Skeletal muscle tissue (tissue), 4 donors: Measurements from ENCODE around the gene BCHE. TPM values are rescaled to one million over a fixed set of nuclear protein-coding genes. Genes with fewer than 3 reads are reported as not detected.

ENCODE experiments used
- H3K27ac ChIP-seq: one replicate; pipeline ENCODE4 v1.7.0; 2013; ENCODE audit warnings: mild to moderate bottlenecking, low read depth, low read length, inconsistent platforms
- H3K27me3 ChIP-seq, 3 donors: one replicate each; pipeline ENCODE4 v1.7.0; 2013; ENCODE audit warnings: low read length in 3 of 3; ENCODE audit not compliant: control insufficient read depth in 3 of 3, insufficient read depth in 3 of 3
- H3K36me3 ChIP-seq, 3 donors: one replicate each; pipeline ENCODE4 v1.7.0; 2013; ENCODE audit warnings: low read length in 3 of 3; ENCODE audit not compliant: control insufficient read depth in 3 of 3, insufficient read depth in 3 of 3
- H3K4me1 ChIP-seq, 3 donors: one replicate each; pipeline ENCODE4 v1.7.0; 2013; ENCODE audit warnings: low read length in 3 of 3, mild to moderate bottlenecking in 3 of 3; ENCODE audit not compliant: control insufficient read depth in 3 of 3, insufficient read depth in 3 of 3
- H3K4me3 ChIP-seq, 3 donors: one replicate each; pipeline ENCODE4 v1.7.0; 2013; ENCODE audit warnings: low read length in 3 of 3
- H3K9ac ChIP-seq, 3 donors: one replicate each; pipeline ENCODE4 v1.7.0; 2013; ENCODE audit warnings: low read length in 3 of 3, mild to moderate bottlenecking in 3 of 3, moderate library complexity in 2 of 3, low read depth in 1 of 3
- H3K9me3 ChIP-seq, 3 donors: one replicate each; pipeline ENCODE4 v1.7.0; 2013; ENCODE audit warnings: low read length in 3 of 3; ENCODE audit not compliant: control insufficient read depth in 3 of 3
- total RNA-seq: library from RNA; depleted of rRNA; stranded (reverse); fragments of >200 nt; gene quantifications from one replicate; pipeline ENCODE4 v1.2.3, GENCODE V29; 2014
- donor health status: Osteomylitis.

The BCHE gene
- total RNA-seq: 42.3 TPM

DNA sequence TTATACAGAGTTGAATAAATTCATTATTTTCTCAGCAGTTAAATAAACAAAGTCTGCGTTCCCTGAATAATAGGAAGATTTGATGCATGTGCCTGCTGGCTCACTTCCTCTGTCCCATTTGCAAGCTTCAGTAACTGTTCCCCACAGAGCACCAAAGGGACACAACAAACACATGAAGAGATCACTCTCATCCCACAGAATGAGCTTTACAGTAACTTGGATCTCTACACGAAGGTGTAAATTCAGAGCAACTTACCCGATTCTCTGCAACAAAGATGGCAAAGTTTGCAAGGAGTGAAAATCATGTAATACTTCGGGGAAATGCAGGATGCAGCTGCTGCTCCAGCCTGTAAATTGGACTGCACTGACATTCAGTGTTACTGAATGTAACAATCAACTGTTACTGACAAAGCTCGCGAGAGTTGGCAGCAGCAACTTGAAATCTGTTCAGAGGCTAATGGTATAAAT is at the start of gene BCHE:
BCHE (minus strand) TSS at position 366 of the 468 bp plus-strand sequence. CDS start 6,390 bp downstream, outside the sequence.
- H3K4me1 ChIP-seq: no peaks in the 10 kb centered on the region
- no peaks in the 10 kb centered on the region for H3K36me3 ChIP-seq
- no peak within 1 kb of the TSS for H3K27ac ChIP-seq
- H3K27me3 ChIP-seq: no peaks in the 10 kb centered on the region
- peak within 1 kb of the TSS in 2 of 3 donors; percentile 33 for H3K4me3 ChIP-seq
- peak within 1 kb of the TSS in 1 of 3 donors; percentile 19 for H3K9ac ChIP-seq
- no peaks in the 10 kb centered on the region for H3K9me3 ChIP-seq

GRCh38 chr3:165885558-165886270 is 48.5 kb upstream of the BCHE start:
- Histone ChIP-seq H3K9ac (no peak overlapping the region), H3K4me1 (no peaks in the 10 kb centered on the region), H3K27ac (no peak overlapping the region), H3K36me3 (no peaks in the 10 kb centered on the region), H3K4me3 (no peak overlapping the region), H3K27me3 (no peaks in the 10 kb centered on the region), H3K9me3 (no peaks in the 10 kb centered on the region)

DNA sequence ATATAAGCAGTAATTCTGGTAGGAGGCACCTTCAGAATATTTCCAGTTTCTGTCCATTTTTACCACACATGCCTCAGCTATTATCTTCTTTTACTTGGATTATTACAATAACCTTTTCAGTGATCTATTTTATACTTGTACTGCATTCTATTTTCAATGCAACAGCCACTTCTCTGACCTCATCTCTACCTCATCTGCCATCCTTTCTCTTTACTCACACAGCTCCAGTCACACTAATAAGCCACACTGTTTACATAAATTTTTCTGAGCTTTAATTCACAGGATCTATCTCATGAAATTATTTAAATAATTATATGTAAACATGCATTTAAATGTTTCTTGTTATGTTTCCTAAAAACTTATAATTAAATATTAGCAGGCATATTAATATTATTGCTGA is 47.3 kb upstream of the BCHE start:
- no peaks in the 10 kb centered on the region for H3K9me3 ChIP-seq
- no peak overlapping the region for H3K27ac ChIP-seq
- no peak overlapping the region for H3K4me3 ChIP-seq
- no peaks in the 10 kb centered on the region for H3K27me3 ChIP-seq
- no peaks in the 10 kb centered on the region for H3K36me3 ChIP-seq
- no peak overlapping the region for H3K9ac ChIP-seq
- no peaks in the 10 kb centered on the region for H3K4me1 ChIP-seq

- Histone ChIP-seq H3K4me3 (peak overlapping the region in 1 of 3 donors; percentile 23), H3K27ac (no peak overlapping the region), H3K9ac (no peak overlapping the region), H3K9me3 (no peaks in the 10 kb centered on the region), H3K27me3 (no peaks in the 10 kb centered on the region), H3K4me1 (no peaks in the 10 kb centered on the region), H3K36me3 (no peaks in the 10 kb centered on the region)
Observed at GRCh38 chr3:165883863-165884478, 46.7 kb upstream of the BCHE start.

- Histone ChIP-seq H3K4me1 (no peaks in the 10 kb centered on the region), H3K9ac (no peak overlapping the region), H3K27ac (no peak overlapping the region), H3K9me3 (no peaks in the 10 kb centered on the region), H3K4me3 (no peak overlapping the region), H3K27me3 (no peaks in the 10 kb centered on the region), H3K36me3 (no peaks in the 10 kb centered on the region)
Observed at GRCh38 chr3:165883117-165883516, 45.9 kb upstream of the BCHE start.

DNA sequence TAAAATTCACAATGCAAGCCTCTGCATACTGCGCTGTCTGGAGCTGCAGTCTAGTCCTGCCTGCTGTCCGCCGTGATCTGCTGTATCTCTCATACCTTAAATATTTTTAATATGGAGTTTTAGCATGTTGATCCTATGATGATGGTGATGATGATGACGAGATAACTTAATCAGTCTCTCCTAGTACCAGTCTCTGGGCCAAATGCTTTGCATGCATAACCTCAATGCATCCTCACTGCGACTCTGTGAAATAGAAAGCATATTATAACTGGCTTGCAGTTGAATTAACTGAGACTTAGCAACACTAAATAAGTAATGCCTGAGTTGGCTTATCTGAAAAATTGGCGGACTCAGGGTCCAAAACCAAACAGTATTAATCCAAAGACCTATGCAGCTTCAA is 38.4 kb upstream of the BCHE start:
- no peaks in the 10 kb centered on the region for H3K4me1 ChIP-seq
- H3K36me3 ChIP-seq: no peaks in the 10 kb centered on the region
- no peaks in the 10 kb centered on the region for H3K27me3 ChIP-seq
- no peak overlapping the region for H3K9ac ChIP-seq
- H3K9me3 ChIP-seq: no peaks in the 10 kb centered on the region
- no peak overlapping the region for H3K4me3 ChIP-seq
- H3K27ac ChIP-seq: no peak overlapping the region

- Histone ChIP-seq H3K4me3 (no peak overlapping the region), H3K36me3 (no peaks in the 10 kb centered on the region), H3K4me1 (no peaks in the 10 kb centered on the region), H3K9ac (no peak overlapping the region), H3K27me3 (no peaks in the 10 kb centered on the region), H3K27ac (no peak overlapping the region), H3K9me3 (no peaks in the 10 kb centered on the region)
Observed at GRCh38 chr3:165874663-165875489, 37.7 kb upstream of the BCHE start.

DNA sequence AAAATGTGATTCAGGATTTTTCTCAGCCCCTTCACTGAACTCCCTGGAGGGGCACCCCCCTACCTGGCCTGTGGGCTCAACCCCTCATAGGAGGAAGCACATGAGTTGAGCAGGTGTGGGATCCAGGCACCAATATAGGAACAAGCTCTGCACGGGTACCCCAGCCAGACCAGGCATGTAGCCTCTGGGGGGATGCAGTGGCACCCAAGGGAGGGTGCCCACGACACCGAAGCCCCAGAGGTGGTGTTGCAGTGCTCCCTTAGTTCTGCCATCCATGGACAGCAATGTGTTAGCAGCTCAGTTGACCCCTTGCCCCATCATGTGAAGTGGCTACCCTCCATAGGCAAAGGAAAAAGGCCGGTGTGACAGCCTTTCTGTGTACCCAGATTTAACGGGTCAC is 30.9 kb upstream of the BCHE start:
- Histone ChIP-seq H3K27me3 (no peaks in the 10 kb centered on the region), H3K4me1 (no peaks in the 10 kb centered on the region), H3K36me3 (no peaks in the 10 kb centered on the region), H3K9ac (no peak overlapping the region), H3K9me3 (no peaks in the 10 kb centered on the region), H3K27ac (no peak overlapping the region), H3K4me3 (no peak overlapping the region)

DNA sequence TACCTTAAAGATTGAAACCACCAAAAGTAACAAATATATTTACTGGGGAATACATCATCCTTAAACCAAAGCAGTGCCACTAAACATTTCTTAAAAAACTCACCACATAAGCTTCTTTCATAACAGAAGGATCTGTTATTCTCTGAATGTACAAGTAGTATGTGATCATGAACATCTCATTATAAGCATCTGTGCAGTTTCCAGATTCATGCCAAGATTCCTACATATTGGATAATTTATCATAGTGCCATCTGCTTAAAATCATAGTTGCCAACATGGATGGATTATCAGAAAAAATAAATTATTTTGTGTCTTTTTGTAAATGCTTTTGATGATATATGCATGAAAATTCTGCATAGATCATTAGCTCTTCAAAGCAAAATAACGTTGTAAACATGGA is 21.8 kb upstream of the BCHE start:
- no peak overlapping the region for H3K27ac ChIP-seq
- H3K9ac ChIP-seq: no peak overlapping the region
- H3K9me3 ChIP-seq: no peaks in the 10 kb centered on the region
- H3K27me3 ChIP-seq: no peaks in the 10 kb centered on the region
- no peaks in the 10 kb centered on the region for H3K36me3 ChIP-seq
- H3K4me1 ChIP-seq: no peaks in the 10 kb centered on the region
- H3K4me3 ChIP-seq: no peak overlapping the region

- Histone ChIP-seq H3K27me3 (peaks cover 0 to 2% (median 0%) of the 10 kb centered on the region in 3 donors), H3K4me1 (no peaks in the 10 kb centered on the region), H3K36me3 (no peaks in the 10 kb centered on the region), H3K27ac (no peak overlapping the region), H3K9ac (no peak overlapping the region), H3K4me3 (no peak overlapping the region), H3K9me3 (no peaks in the 10 kb centered on the region)
Observed at GRCh38 chr3:165855581-165855980, 18.4 kb upstream of the BCHE start.
